Mononuclear cell (primary cell): ENCODE results near the gene CPNE5. TPM values are rescaled to one million over a fixed set of nuclear protein-coding genes. Genes with fewer than 3 reads are reported as not detected.
"Not testable (repeated sequence)": the region's sequence is repeated elsewhere in the genome, so short reads cannot be mapped to it uniquely, and the experiment has no call there.

Experiments
- H3K27me3 ChIP-seq: 2 replicates; pipeline ENCODE4 v1.6.0; 2011; ENCODE audit warnings: low read length, control low read depth; ENCODE audit not compliant: insufficient read depth
- H3K4me1 ChIP-seq: 2 replicates; pipeline ENCODE4 v1.5.1; 2011; ENCODE audit warnings: mild to moderate bottlenecking, low read length, control low read depth; ENCODE audit not compliant: insufficient read depth
- H3K4me3 ChIP-seq: 2 replicates; pipeline ENCODE4 v1.5.1; 2011; ENCODE audit warnings: mild to moderate bottlenecking, low read length, moderate library complexity
- H3K9me3 ChIP-seq: 2 replicates; pipeline ENCODE4 v1.5.1; 2011; ENCODE audit warnings: low read depth, mild to moderate bottlenecking, control low read depth, low read length
- total RNA-seq: library from RNA; depleted of rRNA; stranded (reverse); fragments of >200 nt; gene quantifications from one replicate; pipeline ENCODE4 v1.2.3, GENCODE V29; 2012

The CPNE5 gene
- total RNA-seq, 1 donor, result 6.9 TPM

DNA sequence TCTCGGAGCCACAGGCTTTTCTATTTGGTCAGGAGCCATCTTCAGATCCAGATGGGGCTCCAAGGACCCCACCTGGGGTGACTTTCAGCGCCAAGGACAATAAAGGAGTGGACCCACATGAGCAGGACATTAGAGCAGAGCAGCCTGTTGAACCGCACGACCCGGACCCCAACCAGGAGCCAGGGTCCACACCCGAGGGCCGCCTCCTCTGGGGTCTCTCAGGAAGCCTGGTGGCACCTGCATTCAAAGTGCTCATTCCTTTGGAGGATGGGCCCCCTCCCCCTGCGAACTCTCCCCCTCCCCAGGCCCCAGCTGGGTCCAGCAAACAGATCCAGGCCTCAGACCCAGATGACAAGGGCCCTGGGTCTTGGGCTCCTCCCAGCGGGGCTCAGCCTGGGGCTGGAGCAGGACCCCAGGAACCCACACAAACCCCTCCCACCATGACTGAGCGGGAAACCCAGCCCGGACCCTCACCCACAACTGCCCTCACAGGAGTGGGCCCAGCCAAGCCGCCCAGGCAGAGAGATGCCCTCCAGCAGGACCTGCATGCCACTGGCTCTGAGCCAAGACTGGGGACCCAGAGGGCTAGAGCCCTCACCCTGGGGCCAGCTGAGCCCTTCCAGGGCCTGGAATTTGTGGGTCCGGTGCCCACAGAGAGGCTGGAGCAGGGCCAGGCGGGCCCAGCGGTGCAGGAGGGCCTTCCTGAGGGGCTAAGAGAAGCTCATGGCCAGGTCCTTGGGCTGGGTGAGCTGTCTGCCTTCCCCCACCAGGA lies 117.7 kb downstream of the CPNE5 start:
- no peaks in the 10 kb centered on the region for H3K9me3 ChIP-seq
- no peaks in the 10 kb centered on the region for H3K27me3 ChIP-seq
- H3K4me3 ChIP-seq, result no peak overlapping the region
- H3K4me1 ChIP-seq, result peaks cover 14% of the 10 kb centered on the region

DNA sequence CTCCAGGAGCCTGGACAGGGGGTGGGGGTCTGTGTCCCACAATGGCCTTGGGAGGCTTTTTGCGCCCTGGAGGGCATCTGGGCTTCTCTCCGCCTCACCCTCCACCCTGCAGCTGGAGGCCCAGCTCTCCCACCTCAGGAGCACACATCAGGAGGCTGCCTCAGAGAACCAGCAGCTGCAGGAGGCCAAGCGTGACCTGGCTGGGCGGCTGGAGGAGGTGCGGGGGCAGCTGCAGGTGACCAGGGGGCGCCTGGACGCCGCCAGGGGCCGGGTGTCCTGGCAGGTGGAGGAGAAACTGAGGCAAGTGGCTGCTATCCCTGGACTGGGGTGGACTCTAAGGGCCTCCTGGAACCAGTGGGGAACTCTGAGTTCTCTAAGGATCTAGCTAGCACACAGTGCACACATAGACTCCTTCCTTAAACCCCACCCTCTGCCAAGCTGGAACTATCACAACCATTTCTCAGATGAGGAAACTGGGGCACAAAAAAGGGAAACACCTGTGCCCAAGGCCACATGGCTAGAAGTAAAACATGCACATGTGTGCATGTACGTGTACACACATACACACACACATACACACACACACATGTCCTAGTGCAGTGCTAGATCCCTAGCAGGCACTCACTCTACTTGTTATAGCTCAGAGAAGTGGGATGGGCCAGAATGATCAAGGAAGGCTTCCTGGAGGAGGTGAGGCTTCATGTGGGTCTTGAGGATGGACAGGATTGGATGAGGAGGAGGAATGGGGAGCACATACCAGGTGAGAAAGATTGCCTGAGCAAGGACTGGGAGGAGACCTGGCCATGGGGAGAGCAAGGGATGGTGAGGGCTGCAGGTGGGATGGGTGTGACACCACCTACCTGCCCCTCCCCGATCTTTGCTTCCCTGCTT lies 118.7 kb downstream of the CPNE5 start:
- Histone ChIP-seq H3K4me1 (peaks cover 7% of the 10 kb centered on the region), H3K4me3 (no peak overlapping the region), H3K27me3 (no peaks in the 10 kb centered on the region), H3K9me3 (no peaks in the 10 kb centered on the region)

DNA sequence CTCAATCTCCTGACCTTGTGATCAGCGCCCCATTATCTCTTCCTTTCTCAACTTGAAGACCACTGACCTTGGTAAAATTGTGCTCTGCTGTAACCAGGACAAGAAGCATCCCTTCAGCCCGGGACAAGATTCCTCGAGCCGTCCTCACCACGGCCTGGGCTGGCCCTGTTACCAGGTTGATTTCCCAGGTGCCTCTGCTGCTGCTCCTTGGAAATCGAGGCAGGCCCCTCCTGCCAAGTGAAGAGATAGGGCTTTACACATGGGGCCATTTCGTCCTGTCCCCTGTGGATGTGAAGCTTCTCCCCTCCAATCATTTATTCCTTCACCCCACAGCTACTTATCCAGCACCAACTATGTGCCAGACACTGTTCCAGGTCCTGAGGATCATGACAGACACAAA lies 120.1 kb downstream of the CPNE5 start:
- Histone ChIP-seq H3K4me3 (no peak overlapping the region), H3K27me3 (no peaks in the 10 kb centered on the region), H3K9me3 (no peaks in the 10 kb centered on the region), H3K4me1 (no peaks in the 10 kb centered on the region)

DNA sequence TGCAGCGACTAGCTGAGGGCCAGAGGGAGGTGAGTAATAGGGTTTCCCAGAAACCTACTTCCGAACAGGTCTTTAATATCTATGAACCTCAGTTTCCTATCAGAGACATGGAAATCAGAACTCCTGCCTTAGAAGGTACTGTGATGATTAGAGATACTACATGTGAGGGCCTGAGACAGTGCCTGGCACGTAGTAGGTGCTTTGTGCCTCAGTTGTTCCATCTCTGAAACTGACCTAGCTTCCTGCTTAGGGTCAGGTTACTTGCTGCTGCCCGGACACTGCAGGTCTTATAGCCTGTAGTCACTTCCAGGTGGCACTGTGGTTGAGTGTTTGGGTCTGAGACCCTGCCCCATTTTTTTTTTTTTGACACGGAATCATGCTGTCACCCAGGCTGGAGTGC lies 120.7 kb downstream of the CPNE5 start:
- no peaks in the 10 kb centered on the region for H3K27me3 ChIP-seq
- H3K9me3 ChIP-seq, result no peaks in the 10 kb centered on the region
- H3K4me3 ChIP-seq, result no peak overlapping the region
- no peaks in the 10 kb centered on the region for H3K4me1 ChIP-seq

DNA sequence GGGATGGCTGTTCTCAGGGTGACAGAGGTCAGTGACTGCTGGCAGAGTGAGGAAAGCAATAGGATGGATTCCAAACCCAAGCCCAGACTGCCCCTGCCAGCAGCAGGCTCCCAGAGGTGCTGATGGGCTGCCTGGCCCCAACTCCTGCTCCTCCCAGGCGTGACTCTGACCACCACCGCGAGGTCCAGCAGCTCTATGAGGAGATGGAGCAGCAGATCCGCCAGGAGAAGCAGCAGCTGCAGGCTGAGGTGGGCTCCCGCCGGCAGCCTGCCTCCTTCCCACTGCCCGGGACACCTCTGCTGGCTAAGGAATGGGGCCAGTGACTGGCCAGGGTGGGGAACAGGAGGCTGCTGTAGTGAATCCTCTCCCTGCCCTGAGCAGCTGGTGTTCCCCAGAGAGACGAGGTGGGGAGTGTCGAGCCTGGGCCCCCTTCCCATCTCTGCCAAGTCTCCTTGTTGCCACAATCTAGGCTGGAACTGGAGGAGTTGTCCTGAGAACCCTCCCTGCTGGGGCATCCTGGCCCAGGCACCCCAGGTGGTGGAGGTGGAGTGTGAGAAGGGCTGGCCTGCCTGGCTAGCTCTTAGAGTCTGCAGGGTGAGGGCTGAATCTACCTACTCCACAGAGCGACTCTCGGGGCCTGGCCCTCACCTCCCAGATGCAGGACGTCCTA lies 121.2 kb downstream of the CPNE5 start:
- Histone ChIP-seq H3K9me3 (no peaks in the 10 kb centered on the region), H3K27me3 (no peaks in the 10 kb centered on the region), H3K4me1 (no peaks in the 10 kb centered on the region), H3K4me3 (no peak overlapping the region)

DNA sequence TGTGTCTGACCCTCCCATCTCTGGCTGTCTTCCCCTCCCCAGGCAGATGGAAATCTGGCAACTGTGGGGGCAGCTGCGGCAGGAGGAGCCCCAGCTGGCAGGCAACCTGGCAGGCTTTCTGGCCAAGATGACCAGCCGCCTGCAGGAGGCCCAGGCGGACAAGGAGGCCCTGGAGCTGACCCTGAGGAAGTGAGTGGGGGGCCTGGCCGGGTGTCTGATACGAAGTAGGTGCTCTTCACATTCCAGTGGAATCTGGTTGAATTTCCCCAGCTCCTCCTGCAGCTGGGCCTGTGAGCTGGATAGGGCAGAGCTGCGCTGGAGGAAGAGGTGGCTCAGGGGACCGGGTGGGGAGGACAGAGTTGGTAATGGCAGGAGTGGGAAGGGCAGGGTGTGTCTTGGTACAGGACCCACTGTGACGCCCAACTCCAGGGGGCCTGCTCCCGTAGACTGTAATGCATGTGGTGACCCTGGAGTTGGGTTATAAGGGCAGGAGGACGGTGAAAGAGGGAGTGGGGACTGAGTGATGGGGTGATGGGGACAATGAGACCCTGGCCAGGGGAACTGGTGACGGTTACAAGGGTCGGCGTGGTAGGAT lies 121.9 kb downstream of the CPNE5 start:
- Histone ChIP-seq H3K4me1 (no peaks in the 10 kb centered on the region), H3K27me3 (no peaks in the 10 kb centered on the region), H3K9me3 (no peaks in the 10 kb centered on the region), H3K4me3 (no peak overlapping the region)

DNA sequence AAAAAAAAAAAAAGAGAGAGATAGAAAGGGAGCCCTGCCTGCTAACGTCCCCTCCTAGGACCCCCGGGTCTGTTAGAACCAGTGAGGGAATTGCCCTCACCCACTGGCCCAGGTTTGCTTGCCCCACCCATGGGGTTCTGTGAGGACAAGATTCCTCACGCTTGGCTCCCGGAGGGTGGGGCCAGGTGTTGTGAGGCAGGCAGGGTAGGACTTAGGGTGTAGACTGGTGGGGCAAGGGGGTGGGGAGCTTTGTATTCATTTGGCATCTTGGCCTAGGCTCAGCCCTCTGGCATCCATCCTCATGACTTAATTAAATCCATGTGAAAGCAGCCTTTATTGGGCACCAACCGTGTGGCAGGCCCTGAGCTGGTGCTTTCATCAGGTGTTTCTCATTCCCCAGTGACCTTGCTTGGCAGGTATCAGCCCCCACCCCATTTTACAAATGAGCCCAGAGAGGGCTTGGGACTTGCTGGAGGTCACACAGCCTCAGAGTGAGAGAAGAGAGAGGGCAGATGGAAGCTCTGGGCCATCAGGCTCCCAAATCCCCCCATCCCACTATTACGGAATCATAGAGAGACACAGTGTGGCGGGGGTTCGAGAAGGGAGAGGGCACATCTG lies 122.7 kb downstream of the CPNE5 start:
- Histone ChIP-seq H3K4me3 (no peak overlapping the region), H3K9me3 (no peaks in the 10 kb centered on the region), H3K4me1 (no peaks in the 10 kb centered on the region), H3K27me3 (no peaks in the 10 kb centered on the region)

DNA sequence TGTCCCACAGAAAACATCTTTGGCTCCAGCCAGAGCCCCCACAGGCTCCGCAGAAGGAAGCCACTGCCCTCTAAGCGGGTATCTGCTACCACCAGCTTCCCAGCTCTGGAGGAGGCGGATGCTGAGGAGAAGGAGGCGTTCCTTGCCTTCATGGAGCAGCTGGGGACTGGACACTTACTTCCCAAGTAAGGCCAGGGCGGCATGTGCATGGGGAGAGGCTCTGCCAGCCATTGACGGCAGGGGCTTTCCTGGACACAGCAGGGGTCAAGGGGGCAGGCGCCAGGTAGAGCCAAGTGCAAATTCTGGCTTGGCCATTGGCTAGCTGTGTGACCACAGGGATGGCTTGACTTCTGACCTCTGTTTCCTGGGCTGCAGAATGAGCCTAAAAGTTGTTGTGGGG lies 123.8 kb downstream of the CPNE5 start:
- H3K4me3 ChIP-seq, result no peak overlapping the region
- H3K27me3 ChIP-seq, result no peaks in the 10 kb centered on the region
- H3K9me3 ChIP-seq, result no peaks in the 10 kb centered on the region
- H3K4me1 ChIP-seq, result no peaks in the 10 kb centered on the region

DNA sequence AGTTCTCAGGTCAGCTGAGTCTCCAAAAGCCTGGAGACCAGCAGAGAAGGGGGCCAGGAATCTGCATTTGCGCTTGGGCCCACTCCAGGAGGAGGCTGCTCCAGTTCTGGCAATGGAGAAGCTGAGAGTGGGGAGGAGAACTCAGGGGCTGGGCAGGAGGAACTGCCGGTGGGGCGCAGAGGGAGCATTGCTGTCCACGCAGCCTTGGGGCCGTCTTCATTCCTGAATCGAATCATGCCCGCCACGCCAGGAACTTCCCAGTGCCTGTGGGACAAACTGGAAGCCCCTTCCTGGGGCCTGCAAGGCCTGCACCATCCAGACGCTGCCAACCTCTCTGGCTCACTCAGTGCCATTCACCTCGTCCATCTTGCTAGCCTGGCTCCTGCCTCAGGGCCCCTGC lies 124.7 kb downstream of the CPNE5 start:
- Histone ChIP-seq H3K9me3 (no peaks in the 10 kb centered on the region), H3K4me1 (no peaks in the 10 kb centered on the region), H3K27me3 (no peaks in the 10 kb centered on the region), H3K4me3 (no peak overlapping the region)

DNA sequence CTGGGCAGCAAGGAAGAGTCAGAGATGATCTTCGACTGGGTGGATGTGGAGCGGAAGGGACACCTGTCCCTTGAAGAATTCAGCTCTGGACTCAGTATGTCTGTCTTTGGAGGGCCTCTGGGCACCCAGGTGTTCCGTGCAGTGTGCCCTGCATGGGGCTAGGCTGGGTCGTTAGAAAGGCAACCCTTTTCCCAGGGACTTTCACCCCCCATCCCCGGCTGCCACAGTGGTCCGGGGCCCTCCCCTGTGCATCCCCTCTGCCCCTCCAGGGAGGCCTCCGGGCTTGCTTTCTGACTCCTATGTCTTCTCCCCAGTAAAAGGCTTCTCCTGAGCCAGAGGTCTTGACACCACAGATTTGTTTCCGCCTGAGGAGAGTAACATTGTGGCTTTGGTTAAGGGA lies 125.4 kb downstream of the CPNE5 start:
- Histone ChIP-seq H3K4me3 (no peak overlapping the region), H3K27me3 (no peaks in the 10 kb centered on the region), H3K4me1 (no peaks in the 10 kb centered on the region), H3K9me3 (no peaks in the 10 kb centered on the region)

DNA sequence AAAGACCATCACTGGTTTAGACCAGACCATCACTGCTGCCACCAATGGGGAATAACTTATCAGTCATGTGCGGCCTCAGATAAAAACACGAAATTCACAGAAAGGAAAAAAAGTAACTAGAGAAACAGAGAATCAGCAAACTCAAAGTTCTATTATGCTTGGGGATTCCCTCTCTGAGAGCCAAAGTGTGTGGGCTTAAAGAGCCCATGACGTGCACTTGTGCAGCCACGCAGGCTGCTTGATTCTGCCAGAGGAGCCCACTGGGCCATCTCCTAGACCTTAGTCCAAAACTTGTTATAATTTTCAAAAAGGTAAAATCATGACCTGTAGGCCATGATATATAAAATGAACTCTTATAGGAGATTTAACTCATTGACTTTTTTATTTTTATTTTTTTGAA lies 126.4 kb downstream of the CPNE5 start:
- no peaks in the 10 kb centered on the region for H3K9me3 ChIP-seq
- H3K4me1 ChIP-seq, result no peaks in the 10 kb centered on the region
- H3K27me3 ChIP-seq, result no peaks in the 10 kb centered on the region
- no peak overlapping the region for H3K4me3 ChIP-seq

DNA sequence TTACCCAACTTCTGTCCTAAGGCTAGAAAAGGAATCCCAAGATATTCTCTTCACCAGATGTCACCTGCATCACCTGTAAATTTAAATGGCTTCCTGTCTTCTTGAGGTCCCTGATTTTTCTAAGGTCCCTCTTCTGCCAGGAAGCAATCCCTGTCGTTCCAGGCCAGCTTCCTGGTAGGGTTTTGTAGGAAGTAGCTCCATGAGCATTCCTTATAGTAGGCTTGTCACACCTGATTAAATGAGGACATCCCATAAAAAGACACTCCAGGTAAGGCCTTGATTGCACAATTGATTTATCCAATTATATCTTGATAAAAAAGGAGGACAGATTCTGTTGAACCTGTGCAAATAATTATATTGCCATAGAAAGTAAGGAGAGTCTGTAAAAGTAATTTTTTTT lies 132.9 kb downstream of the CPNE5 start:
- Histone ChIP-seq H3K9me3 (no peaks in the 10 kb centered on the region), H3K4me1 (peaks cover 11% of the 10 kb centered on the region)

DNA sequence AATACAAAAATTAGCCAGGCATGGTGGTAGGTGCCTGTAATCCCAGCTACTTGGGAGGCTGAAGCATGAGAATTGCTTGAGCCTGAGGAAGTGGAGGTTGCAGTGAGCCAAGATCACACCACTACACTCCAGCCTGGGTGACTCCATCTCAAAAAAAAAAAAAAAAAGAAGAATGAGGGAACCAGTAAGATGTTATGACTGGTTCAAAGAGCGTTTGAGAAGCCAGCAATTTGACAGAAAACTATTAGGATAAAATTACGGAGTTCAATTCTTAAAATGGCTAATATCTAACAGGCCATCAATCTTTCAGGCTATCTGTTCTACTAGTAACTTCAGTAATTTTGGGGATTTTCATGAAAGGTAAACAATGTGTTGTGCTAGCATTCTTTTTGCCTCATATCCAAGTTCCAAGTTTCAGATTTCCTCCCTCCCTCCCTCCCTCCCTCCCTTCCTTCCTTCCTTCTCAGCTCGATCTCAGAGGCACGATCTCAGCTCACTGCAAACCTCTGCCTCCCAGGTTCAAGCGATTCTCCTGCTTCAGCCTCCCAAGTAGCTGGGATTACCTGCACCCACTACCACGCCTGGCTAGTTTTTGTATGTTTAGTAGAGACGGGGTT lies 134.2 kb downstream of the CPNE5 start:
- peaks cover 24% of the 10 kb centered on the region for H3K4me1 ChIP-seq
- H3K4me3 ChIP-seq, H3K27me3 ChIP-seq, H3K9me3 ChIP-seq: not testable (repeated sequence)

More for the DNA sequence above, 132.9 kb downstream of the CPNE5 start:
- Histone ChIP-seq H3K27me3 (no peaks in the 10 kb centered on the region), H3K4me3 (no peak overlapping the region)

DNA sequence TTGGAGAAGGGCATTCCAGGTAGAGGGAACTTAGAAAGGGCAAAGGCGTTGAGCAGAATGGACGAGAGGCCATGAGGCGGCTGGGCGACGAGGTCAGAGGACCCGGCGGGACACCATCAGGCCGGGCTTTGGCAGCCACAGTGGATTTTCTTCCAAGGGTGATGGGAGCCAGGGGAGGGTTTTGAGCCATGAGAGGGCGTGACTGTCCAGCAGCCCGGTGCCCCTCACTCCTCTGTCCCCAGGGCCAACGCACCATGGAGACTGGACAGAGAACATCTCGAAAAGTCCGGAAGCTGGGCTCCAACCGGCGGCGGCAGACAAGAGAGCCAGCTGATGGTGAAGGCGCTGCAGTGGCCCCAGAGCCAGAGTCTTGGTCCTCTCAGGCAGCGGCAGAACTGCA lies 135.3 kb downstream of the CPNE5 start:
- no peak overlapping the region for H3K4me3 ChIP-seq
- H3K27me3 ChIP-seq, result no peaks in the 10 kb centered on the region
- no peaks in the 10 kb centered on the region for H3K9me3 ChIP-seq
- peaks cover 35% of the 10 kb centered on the region for H3K4me1 ChIP-seq
